ENCODE results near the gene TMBIM4.
"Not testable (repeated sequence)": the region's sequence is repeated elsewhere in the genome, so short reads cannot be mapped to it uniquely, and the experiment has no call there.

The TMBIM4 gene

GRCh38 chr12:66184822-66185221 lies 15.0 kb upstream of the TMBIM4 start:
- not testable (repeated sequence) for DNase-seq (ENCODE audit: low read depth)

DNA sequence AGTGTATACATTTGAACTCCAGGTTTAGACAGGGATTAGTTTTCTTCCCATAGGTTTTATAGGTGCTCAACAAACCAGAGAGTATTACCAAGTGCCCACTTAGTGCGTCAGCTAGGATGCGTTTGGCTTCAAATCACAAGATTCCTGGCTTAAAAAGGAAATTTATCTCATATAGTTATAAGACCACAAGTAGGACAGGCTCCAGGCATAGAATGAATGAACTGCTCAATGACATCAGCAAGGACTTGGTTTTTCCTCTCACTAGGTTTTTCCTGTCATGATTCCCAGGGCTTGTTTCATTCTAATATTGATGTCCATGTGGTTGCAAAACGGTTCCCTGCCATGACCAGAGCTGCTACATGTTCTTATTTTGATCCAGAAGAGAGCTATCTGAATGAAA lies 13.2 kb upstream of the TMBIM4 start:
- no peak for DNase-seq (ENCODE audit: low read depth)

GRCh38 chr12:66176105-66176900 lies 6.5 kb upstream of the TMBIM4 start:
- no peak for DNase-seq (ENCODE audit: low read depth)

- DNase-seq (ENCODE audit: low read depth): not testable (repeated sequence)
Observed at GRCh38 chr12:66174391-66175325, 4.9 kb upstream of the TMBIM4 start.

DNA sequence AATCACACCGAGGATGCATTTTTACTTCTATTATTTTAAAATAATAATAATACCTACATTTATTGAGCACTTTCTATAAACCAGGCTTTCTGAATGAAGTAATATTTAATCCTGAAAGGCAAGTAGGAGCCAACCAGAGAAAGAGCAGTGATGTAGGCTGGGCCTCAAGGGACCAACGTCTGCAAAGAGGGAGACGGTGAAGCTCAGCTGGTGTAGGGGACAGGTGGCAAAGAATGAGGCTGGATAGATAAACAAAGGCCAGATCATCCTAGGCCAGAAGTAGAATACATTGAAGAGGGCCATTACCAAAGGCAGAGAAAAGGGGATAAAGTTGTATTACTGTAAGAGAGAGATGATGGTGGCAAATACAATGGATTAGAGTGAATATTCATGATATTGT lies 810 bp upstream of the TMBIM4 start:
- DNase-seq (ENCODE audit: low read depth): no peak

- DNase-seq (ENCODE audit: low read depth): no peak
Observed at GRCh38 chr12:66168410-66168809, 1.4 kb downstream of the TMBIM4 start.

GRCh38 chr12:66166561-66166960 lies 3.2 kb downstream of the TMBIM4 start:
- no peak for DNase-seq (ENCODE audit: low read depth)

- no peak for DNase-seq (ENCODE audit: low read depth)
Observed at GRCh38 chr12:66165141-66165540, 4.7 kb downstream of the TMBIM4 start.

DNA sequence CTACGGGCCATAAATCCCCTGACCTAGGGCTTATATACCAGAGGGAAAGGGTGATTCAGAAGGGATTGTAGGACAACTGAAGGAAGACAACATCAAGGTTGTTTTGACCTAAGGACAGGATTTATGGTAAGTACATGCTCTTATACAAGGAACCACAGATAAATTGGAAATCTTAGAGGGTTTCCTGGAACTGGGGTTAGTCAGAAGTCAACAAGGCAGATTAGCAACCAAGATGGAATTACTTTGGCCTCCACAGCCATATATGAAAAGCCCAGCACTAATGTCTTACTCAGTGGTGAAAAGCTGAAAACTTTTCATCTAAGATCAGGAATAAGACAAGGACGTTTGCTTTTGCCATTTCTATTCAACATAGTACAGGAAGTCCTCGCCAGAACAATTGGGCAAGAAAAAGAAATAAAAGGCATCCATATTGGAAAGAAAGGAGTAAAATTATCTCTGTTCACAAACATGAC lies 5.4 kb downstream of the TMBIM4 start:
- DNase-seq (ENCODE audit: low read depth): no peak

- DNase-seq (ENCODE audit: low read depth): no peak
Observed at GRCh38 chr12:66163289-66163688, 6.5 kb downstream of the TMBIM4 start.

- DNase-seq (ENCODE audit: low read depth): no peak
Observed at GRCh38 chr12:66162701-66163100, 7.1 kb downstream of the TMBIM4 start.

DNA sequence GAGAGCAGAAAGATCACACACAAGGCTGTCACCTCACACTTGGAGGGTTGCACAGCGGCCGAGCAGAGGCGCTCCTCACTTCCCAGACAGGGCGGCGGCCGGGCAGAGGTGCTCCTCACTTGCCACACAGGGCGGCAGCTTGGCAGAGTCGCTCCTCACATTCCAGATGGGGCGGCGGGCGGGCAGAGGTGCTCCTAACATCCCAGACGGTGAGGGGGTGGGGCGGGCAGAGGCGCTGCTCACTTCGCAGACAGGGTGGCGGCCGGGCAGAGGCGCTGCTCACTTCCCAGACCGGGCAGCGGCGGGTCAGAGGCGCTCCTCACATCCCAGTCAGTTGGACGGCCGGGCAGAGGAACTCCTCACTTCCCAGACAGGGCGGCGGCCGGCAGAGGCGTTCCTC lies 9.1 kb downstream of the TMBIM4 start:
- DNase-seq (ENCODE audit: low read depth): no peak

DNA sequence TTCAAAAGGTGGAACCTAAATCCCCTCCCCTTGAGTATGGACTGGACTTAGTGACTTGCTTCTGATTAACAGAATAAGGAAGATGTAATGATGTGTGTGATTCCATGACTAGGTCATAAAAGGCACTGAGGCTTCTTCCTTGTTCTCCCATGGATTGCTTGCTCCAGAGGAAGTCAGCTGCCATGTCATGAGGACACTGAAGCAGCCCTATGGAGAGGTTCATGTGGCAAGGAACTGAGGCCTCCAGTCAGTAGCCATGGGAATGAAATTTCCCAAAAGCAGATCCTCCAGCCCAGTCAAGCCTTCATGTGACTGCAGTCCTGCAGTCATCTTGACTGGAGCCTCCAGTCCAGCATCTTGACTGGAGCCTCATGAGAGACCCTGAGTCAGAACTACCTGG lies 10.7 kb downstream of the TMBIM4 start:
- DNase-seq (ENCODE audit: low read depth): no peak

GRCh38 chr12:66156654-66157053 lies 13.1 kb downstream of the TMBIM4 start:
- no peak for DNase-seq (ENCODE audit: low read depth)

DNA sequence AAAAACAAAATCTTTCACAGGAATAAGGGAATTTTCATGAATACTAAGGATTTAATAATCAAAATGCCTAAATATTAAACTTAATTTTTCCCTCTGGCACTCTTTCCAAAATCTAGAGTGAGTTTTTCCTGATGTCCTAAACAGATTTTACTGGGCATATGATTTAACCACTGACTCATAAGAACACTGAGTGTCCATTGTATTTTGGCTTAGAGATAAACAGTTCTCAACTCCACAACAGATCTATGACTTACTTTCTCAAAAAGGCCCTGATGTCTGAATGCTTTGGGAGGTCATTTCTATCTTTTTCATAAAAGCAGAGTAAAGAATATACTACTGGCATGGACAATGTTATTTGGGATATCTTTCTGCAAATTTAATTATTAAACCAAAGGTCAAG lies 15.0 kb downstream of the TMBIM4 start:
- DNase-seq (ENCODE audit: low read depth): no peak

- no peak for DNase-seq (ENCODE audit: low read depth)
Observed at GRCh38 chr12:66152732-66153131, 17.1 kb downstream of the TMBIM4 start.

DNA sequence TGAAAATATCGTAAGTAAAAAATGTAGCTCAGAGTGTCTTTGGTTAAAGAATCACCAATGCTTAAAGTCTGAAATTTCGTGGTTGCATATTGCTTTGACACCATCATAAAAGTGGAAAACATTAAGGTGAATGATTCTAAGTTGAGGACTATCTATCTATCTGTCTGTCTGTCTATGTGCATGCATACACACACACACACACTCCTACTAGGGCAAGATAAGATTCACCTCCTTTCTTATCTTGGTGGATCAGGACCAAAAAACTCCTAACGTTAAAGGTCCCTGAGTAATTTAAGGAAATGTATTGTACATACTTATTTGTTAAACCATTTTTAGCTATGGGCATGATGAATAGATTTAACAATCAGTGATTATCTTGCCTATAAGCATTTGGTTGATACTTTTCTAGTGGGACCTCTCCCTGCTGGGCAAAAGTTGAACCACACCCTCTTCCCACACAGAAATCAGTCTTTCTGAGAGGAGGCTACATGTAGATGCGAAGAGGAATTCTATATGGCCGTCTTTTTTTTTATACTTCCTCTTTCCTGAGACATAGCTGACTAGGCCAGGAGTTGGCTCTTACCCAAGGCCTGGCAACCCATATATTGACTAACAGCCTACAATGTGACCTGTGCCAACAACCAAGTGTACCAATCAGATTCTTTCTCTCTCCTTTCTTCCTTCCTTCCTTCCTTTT lies 19.9 kb downstream of the TMBIM4 start:
- no peak for DNase-seq (ENCODE audit: low read depth)

DNA sequence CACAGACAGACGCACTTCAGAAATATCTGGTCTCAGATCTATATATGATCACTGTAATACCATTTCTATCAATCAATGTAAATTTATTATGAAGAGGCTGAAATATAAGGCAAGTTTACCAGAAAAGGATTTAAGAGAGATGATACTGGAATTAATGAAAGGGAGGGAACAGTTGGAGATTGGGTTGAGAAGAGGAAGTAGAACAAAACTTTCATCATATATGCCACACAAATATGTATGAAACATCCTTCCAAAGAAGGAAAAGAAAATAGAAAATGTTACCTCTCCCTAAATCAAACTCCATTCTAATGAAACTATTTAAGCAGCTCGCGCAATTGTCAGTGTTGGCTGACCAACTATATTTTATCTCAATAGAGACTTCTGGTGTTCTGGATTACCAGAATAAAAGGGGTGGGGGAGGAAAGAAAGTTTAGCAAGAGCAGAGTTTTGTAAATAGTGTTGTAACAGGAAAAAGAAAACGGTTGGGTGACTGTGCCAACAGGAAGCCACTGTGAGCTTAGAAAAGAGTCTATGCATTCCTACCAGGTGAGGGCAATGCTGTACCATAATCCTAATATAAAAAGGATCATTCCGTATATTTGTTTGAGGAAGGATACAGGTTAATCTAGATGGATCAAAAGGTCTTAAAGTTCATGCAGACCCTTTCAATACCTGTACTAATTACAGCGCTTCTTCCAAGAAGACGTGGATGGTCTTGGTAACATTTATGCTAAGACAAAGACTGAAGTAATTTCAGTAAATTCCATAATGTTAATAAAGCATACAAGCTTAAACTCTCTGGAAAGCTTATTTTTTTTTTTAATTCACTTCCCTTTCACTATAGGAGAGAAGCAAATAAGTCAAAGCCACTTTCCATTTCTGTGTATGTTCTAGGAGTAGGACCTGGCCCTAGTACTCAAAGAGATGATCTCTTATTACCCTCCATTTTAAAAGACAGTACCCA lies 24.7 kb downstream of the TMBIM4 start:
- DNase-seq (ENCODE audit: low read depth): no peak

DNA sequence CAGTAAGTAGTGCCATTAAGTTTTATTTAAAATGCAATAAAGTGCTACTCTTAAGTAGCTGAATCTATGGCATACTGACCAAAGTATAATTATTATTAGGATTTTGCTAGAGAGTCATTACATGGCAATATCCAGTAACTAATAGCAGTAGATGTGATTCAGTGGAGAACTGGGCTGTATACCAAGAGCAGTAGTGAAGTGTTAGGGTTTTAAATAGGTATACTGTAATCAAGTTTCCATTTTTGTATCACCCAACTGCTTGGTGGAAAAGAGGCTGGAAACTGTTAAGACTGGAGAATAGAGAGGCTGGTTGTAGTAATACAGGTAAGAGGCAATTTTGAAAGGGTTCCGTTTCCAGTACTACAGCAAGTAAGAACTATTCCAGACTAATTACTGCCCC lies 25.9 kb downstream of the TMBIM4 start:
- no peak for DNase-seq (ENCODE audit: low read depth)

DNA sequence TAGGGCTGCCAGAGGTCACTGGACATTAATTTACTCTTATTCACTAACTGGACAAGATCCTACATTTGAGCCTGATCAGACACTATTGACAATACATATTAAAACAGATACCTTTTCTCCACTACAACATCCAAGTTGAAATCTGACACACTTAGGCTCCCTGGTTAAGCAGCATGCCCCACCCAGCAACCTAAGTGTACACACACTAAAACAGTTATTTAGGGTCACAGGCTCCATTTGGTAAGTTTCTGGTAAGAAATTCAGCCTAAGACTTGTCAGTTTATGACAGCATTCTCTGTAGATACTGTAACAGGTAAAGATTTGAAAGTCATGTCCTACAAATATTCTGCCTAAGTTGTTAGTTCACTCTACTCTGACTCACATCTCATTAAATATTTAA lies 27.0 kb downstream of the TMBIM4 start:
- DNase-seq (ENCODE audit: low read depth): no peak

- DNase-seq (ENCODE audit: low read depth): no peak
Observed at GRCh38 chr12:66141299-66141698, 28.5 kb downstream of the TMBIM4 start.

All from stimulated activated CD8-positive, alpha-beta memory T cell treated with anti-CD3 and anti-CD28 coated beads, Interleukin-12 subunit alpha, Interleukin-12 subunit beta, amount 100 ng/mL, for 1 hour (primary cell).